DND-41 (cell line): ENCODE results near the gene LRFN2.

Experiments
- ATAC-seq: fragments of 200-7000 bp; cut with Tn5 transposase; 3 replicates; pipeline ENCODE4 v1.9.1; 2021; ENCODE audit warnings: low read depth; ENCODE audit not compliant: insufficient read depth
- DNase-seq: peaks from one replicate; pipeline ENCODE4 v3.0.0-alpha.2; 2020
- H2AFZ ChIP-seq: 2 replicates; pipeline ENCODE4 v1.6.0; 2012; ENCODE audit warnings: low read depth, low read length
- H3K27ac ChIP-seq: 2 replicates; pipeline ENCODE4 v1.5.1; 2012; ENCODE audit warnings: low read length, inconsistent platforms
- H3K27me3 ChIP-seq: fragments of 200-600 bp; sonication (generic); 2 replicates; pipeline ENCODE4 v1.6.0; 2012; ENCODE audit warnings: low read length, mild to moderate bottlenecking, inconsistent platforms; ENCODE audit not compliant: insufficient read depth, poor library complexity
- H3K36me3 ChIP-seq: 2 replicates; pipeline ENCODE4 v1.5.1; 2012; ENCODE audit warnings: low read length, inconsistent platforms; ENCODE audit not compliant: insufficient read depth
- H3K4me1 ChIP-seq: 2 replicates; pipeline ENCODE4 v1.5.1; 2012; ENCODE audit warnings: mild to moderate bottlenecking, low read length; ENCODE audit not compliant: insufficient read depth
- H3K4me2 ChIP-seq: 2 replicates; pipeline ENCODE4 v1.6.0; 2012; ENCODE audit warnings: mild to moderate bottlenecking, moderate library complexity, low read length, inconsistent platforms; ENCODE audit not compliant: insufficient read depth
- H3K4me3 ChIP-seq, 2 experiments: fragments of 200-600 bp in 1 of 2; shearing (Covaris generic) in 1 of 2; 2 replicates each; pipeline ENCODE4 v1.5.1; 2012 to 2016; ENCODE audit warnings: inconsistent platforms in 2 of 2, low read length in 2 of 2, mild to moderate bottlenecking in 2 of 2, low read depth in 1 of 2, moderate library complexity in 1 of 2
- H3K79me2 ChIP-seq: 2 replicates; pipeline ENCODE4 v1.6.0; 2012; ENCODE audit warnings: low read length, inconsistent platforms; ENCODE audit not compliant: insufficient read depth
- H3K9ac ChIP-seq: 2 replicates; pipeline ENCODE4 v1.6.0; 2012; ENCODE audit warnings: low read depth, mild to moderate bottlenecking, inconsistent platforms, low read length, moderate library complexity
- H3K9me3 ChIP-seq: 2 replicates; pipeline ENCODE4 v1.5.1; 2012; ENCODE audit warnings: low read length, moderate library complexity, mild to moderate bottlenecking, inconsistent platforms; ENCODE audit not compliant: insufficient read depth, severe bottlenecking
- H4K20me1 ChIP-seq: 2 replicates; pipeline ENCODE4 v1.6.0; 2012; ENCODE audit warnings: low read length; ENCODE audit not compliant: insufficient read depth
- CTCF ChIP-seq: IDR thresholded peaks from 2 replicates; pipeline ENCODE4 v1.5.1; 2012; ENCODE audit warnings: borderline replicate concordance, low read length, moderate library complexity, mild to moderate bottlenecking; ENCODE audit not compliant: poor library complexity, severe bottlenecking; ENCODE audit errors: extremely low read depth
- EZH2 ChIP-seq: IDR thresholded peaks from 3 replicates; pipeline ENCODE4 v1.6.1; 2012; ENCODE audit warnings: borderline replicate concordance, low read depth, mild to moderate bottlenecking, moderate library complexity, low read length, inconsistent platforms; ENCODE audit not compliant: severe bottlenecking

The LRFN2 gene

GRCh38 chr6:40541556-40542174, 45.5 kb downstream of the LRFN2 start:
- Histone ChIP-seq H3K36me3 (no peaks in the 10 kb centered on the region), H3K4me3 (no peak overlapping the region), H3K79me2 (no peaks in the 10 kb centered on the region), H3K9me3 (no peaks in the 10 kb centered on the region), H3K9ac (no peak overlapping the region), H2AFZ (no peak overlapping the region), H3K27ac (no peak overlapping the region), H3K27me3 (no peaks in the 10 kb centered on the region), H3K4me1 (no peaks in the 10 kb centered on the region), H3K4me2 (no peak overlapping the region), H4K20me1 (no peaks in the 10 kb centered on the region)
- TF ChIP-seq EZH2 (no peak), CTCF (no peak)
- no peak for DNase-seq
- no peak for ATAC-seq

- Histone ChIP-seq H2AFZ (no peak overlapping the region), H3K36me3 (no peaks in the 10 kb centered on the region), H4K20me1 (no peaks in the 10 kb centered on the region), H3K27ac (no peak overlapping the region), H3K4me2 (no peak overlapping the region), H3K4me3 (no peak overlapping the region), H3K9me3 (no peaks in the 10 kb centered on the region), H3K79me2 (no peaks in the 10 kb centered on the region), H3K9ac (no peak overlapping the region), H3K4me1 (no peaks in the 10 kb centered on the region), H3K27me3 (no peaks in the 10 kb centered on the region)
- ATAC-seq, result no peak
- no peak for DNase-seq
- TF ChIP-seq EZH2 (no peak), CTCF (no peak)
These were observed 46.4 kb downstream of the LRFN2 start for GRCh38 chr6:40540790-40541189.

- H3K4me3 ChIP-seq, result no peak overlapping the region
- H3K9me3 ChIP-seq, result no peaks in the 10 kb centered on the region
- H3K9ac ChIP-seq, result no peak overlapping the region
- ATAC-seq (no peak), DNase-seq (no peak)
- no peaks in the 10 kb centered on the region for H3K27me3 ChIP-seq
- no peaks in the 10 kb centered on the region for H3K79me2 ChIP-seq
- no peaks in the 10 kb centered on the region for H4K20me1 ChIP-seq
- no peak for TF ChIP-seq CTCF
- no peak overlapping the region for H3K4me2 ChIP-seq
- H3K4me1 ChIP-seq, result no peaks in the 10 kb centered on the region
- no peak overlapping the region for H2AFZ ChIP-seq
- no peaks in the 10 kb centered on the region for H3K36me3 ChIP-seq
- H3K27ac ChIP-seq, result no peak overlapping the region
These were observed 47.3 kb downstream of the LRFN2 start for GRCh38 chr6:40539853-40540252.

- no peak for TF ChIP-seq EZH2
- no peak for TF ChIP-seq CTCF
- no peaks in the 10 kb centered on the region for H3K4me1 ChIP-seq
- H3K36me3 ChIP-seq, result no peaks in the 10 kb centered on the region
- no peaks in the 10 kb centered on the region for H3K9me3 ChIP-seq
- no peak overlapping the region for H3K27ac ChIP-seq
- no peak overlapping the region for H3K4me2 ChIP-seq
- ATAC-seq (no peak), DNase-seq (no peak)
- H4K20me1 ChIP-seq, result no peaks in the 10 kb centered on the region
- H3K79me2 ChIP-seq, result no peaks in the 10 kb centered on the region
- H2AFZ ChIP-seq, result no peak overlapping the region
- no peak overlapping the region for H3K4me3 ChIP-seq
- H3K27me3 ChIP-seq, result no peaks in the 10 kb centered on the region
- H3K9ac ChIP-seq, result no peak overlapping the region
These were observed 48.6 kb downstream of the LRFN2 start for GRCh38 chr6:40538556-40538955.
